Posterior cingulate gyrus (tissue), 11 donors: ENCODE results near the gene SLC50A1.

ENCODE experiments used
- DNase-seq, 10 donors: peaks; one replicate each; pipeline versions ENCODE4 v3.0.0 to v3.0.0-alpha.2; 2020 to 2021; ENCODE audit warnings: mixed read lengths in 3 of 10
- intact Hi-C: fragments of 100-400 bp; cut with DNase I; formaldehyde crosslinking; loops from one replicate; pipeline ENCODE4 v1.15.1; 2023

SLC50A1 gene

DNA sequence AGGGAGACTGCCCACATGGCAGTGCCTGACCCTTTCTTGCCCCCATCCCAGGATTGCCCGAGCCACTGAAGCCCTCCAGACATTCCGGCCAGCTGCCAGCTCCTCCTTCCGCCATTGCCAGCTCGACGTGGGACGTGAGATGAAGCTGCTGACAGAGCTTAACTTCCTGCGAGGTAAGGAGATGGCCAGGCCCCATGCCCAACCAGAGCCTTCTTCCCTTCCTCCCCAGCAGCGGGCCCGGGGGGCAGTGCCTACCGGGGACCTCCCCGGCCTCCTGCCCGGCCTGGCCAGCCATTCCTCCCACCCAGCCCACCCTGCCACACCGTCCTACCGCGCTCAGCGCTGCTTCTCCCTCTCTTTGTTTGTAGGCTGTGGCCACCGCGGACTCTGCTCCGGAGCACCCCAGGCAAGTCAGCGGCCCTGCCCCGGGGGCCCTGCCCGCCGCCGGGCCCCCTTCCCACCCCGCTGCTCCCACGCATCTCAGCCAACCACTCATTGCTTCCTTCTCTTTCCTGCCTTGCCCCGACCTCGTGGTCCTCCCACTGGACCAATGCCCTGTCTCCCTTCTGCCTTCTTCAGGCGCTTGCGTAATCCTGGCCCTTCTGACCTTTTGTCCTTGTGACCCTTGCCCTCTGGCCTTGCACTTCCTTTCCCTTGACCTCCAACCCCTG is 42.9 kb downstream of the SLC50A1 start:
- peak in 2 of 10 donors; percentile 54 to 56 for DNase-seq

DNA sequence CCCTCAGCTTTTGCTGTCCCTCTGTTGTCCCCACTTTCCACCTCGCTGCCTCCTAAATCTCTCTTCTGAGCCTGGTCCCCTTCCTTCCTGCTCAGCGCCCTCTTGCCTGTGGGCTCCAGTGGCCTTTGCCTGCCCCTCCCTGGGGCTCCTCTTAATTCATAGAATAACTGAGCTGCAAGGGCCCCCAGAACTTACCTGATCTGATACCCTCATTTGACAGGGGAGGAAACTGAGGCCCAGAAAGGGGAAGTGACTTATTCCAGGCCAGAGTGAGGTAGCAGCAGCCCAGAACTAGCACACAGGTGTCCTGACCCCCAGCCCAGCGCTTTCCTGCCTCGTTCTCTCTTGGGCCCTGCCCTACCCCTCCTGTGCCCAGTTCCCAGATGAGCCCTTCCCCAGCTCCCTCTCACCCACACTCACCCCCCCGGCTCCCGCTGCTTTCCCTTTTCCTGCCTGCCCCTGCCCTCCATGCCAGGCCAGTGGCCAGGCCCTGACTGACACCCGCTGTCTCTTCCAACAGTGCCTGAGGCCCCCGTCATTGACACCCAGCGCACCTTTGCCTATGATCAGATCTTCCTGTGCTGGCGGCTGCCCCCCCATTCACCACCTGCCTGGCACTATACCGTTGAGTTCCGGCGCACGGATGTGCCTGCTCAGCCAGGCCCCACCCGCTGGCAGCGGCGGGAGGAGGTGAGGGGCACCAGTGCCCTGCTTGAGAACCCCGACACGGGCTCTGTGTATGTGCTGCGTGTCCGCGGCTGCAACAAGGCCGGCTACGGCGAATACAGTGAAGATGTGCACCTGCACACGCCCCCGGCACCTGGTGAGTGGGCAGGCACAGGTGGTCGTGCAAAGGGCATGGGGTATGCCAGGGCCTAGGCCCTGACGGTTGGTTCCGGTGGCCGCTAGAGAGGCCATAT is 43.7 kb downstream of the SLC50A1 start:
- intact Hi-C loops, result no loop called here
- DNase-seq, result peak in 2 of 10 donors; percentile 59 to 63

More for the DNA sequence above, 42.9 kb downstream of the SLC50A1 start:
- intact Hi-C loops, result no loop called here

DNA sequence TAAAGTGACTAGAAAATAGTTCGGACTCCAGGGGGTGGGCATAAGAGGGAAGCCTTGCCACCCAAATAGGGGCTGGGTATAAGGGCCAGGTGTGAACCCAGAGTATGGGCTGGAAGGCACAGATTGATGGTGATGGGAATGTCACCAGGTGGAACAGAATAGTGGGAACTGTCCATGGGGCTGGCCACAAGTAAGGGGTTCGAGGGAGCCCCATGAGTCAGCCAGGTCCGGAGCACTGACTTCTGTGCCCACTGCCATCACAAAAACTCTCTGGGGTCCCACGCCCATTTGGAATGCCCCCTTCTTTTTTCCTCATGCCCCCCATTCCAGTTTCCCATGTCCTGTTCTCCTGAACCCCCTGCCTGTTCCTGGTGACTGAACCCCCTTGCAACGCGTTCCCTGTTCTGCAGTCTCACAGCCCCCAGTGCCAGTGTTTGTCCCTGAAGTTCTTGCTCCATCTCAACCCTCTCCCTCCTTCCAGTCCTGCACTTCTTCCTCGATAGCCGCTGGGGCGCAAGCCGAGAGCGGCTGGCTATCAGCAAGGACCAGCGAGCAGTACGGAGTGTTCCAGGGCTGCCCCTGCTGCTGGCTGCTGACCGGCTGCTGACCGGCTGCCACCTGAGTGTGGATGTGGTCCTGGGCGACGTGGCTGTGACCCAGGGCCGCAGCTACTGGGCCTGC is 45.9 kb downstream of the SLC50A1 start:
- peak in 2 of 10 donors; percentile 37 to 48 for DNase-seq
- intact Hi-C loops, result no loop called here

DNA sequence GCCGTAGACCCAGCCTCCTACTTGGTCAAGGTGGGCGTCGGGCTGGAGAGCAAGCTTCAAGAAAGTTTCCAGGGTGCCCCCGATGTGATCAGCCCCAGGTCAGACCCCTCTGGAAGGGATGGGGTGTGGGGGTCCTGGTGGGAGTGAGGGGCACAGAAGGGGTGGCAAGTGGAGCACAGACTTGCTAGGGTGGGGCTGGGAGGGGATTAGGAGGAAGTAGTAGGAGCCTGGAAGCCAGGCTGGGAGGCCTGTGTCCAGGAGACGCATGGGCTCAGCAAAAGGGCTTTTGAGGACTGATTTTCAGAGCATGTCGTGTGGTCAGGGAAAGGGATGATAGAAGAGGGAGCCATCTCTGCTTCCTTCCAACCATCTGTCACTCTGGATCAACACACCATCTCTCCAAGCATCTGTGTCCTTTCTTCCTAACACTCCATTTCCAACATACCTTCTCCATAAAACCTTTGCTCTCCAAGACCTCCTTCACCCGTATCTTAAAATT is 46.4 kb downstream of the SLC50A1 start:
- intact Hi-C loops, result no loop called here
- peak in 2 of 10 donors; percentile 35 to 44 for DNase-seq

DNA sequence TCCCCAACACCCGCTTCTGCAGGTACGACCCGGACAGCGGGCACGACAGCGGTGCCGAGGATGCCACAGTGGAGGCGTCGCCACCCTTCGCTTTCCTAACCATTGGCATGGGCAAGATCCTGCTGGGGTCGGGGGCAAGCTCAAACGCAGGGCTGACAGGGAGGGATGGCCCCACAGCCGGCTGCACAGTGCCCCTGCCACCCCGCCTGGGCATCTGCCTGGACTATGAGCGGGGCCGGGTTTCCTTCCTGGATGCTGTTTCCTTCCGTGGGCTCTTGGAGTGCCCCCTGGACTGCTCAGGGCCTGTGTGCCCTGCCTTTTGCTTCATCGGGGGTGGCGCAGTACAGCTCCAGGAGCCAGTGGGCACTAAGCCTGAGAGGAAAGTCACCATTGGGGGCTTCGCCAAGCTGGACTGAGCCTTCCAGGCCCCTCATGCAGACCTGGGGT is 48.1 kb downstream of the SLC50A1 start:
- DNase-seq, result peak in 3 of 10 donors; percentile 49 to 62 (median 49)
- intact Hi-C loops, result no loop called here

DNA sequence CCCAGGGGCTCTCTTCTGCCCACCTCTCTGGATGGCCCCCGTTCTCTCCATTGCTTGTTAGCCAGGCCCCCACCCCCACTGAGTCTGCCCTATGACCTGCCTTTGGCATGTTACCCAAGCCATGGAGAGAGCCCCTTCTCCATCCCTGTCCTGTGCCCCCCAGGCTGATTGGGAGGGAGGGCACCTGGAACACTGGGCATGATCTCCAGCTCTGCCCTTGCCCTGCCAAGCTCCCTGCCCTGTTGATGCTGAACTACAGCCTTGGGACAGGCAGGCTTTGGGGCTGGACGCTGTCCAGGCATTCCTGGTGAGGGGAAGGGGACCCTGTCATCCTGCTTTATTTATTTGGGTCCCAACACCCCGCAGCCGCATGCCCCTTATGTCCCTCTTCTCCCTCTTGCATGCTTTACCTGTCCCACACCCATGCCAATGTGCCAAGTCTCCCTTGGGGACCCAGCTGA is 48.7 kb downstream of the SLC50A1 start:
- peak in 4 of 10 donors; percentile 4 to 68 (median 64) for DNase-seq
- intact Hi-C loops, result no loop called here

DNA sequence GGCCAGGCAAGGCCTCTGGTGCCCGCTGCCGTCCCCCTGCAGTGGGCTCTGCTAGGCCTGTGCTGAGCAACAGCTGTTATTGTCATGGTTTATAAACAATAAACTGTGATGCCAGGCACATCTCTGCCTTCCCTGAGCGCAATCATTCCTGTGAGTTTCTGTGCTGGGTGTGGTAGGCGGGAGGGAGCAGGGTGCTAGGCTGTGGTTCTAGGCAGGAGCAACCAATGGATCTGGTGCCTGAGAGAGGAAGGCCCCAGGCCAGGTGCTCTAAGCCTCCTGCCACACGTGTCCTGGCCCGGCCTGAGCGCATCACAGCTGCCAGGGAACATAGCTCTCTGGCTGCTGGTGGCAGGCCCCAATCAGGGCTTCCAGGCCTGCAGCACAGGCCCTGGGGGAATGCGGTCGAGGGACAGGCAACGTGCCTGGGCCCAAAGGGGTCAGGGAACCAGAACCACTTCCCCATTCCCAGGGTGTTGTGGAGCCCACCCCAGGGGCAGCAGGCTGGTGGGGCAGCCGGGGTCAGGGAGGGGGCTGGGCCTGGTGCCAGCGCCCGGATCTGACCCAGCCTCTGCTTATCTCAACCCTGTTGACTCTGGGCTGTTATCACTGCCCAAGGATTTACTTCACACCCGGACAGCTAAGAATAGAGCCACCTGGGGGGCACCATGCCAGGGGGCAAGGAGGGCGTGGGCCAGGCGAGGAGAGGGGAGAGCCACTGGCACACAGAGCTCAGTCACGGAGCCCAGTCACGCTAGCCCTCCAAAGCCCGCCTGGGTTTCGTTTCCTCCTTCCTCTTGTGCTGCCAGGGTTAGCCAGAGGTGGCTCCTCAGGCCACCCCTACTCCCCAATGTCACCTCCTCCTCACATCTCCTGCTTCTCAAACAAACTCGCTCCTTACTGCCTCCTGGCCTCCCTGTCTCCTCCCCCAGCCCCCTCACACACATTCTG is 49.5 kb downstream of the SLC50A1 start:
- intact Hi-C loops, result no loop called here
- peak in 5 of 10 donors; percentile 4 to 77 (median 72) for DNase-seq

DNA sequence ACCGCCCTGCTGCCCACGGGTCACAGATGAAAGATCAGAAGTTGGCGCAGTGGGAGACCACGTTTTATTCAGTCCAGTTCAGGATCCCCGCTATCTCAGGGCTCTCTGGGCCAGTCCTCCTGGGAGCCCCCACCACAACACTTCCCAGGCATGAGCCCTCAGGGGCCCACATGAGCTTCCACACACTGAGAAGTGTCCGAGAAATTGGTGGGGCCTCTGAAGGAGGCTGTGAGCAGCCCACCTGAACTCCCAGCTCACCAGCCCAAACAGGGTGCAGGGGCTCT is 50.1 kb downstream of the SLC50A1 start:
- intact Hi-C loops, result no loop called here
- DNase-seq, result peak in 1 of 10 donors; percentile 35

DNA sequence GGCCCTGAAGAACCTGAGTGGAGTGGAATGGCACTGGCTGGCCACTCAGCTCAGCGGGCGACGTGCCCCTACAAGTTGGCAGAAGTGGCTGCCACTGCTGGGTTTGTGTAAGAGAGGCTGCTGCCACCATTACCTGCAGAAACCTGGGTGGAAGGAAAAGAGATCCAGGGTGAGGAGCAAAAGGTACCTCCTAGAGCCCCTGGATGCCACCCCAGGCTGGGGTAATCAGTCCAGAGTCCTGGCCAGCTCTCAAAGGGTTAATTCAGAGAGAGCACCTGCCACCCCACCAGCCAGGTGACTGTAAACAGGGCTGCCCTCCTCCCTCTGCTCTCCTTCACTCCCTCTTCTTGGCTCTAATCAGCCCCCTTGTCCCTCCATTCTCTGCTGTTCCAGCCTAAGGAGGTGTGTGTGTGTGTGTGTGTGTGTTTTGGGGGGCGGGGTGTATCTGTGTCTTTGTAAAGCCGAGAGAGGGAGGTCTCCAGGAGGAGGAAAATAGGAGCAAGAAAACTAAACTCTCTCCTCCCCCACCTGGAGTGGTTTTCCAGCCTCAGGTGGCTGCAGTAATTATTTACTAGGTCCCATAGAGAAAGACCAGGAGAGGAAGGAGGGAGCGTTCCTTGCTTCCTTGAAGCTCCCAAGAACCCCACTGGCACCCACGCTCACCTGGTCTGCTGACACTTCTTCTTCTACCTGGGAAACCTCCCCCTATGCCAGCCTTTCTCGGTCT is 50.6 kb downstream of the SLC50A1 start:
- intact Hi-C loops, result no loop called here
- DNase-seq, result peak in 2 of 10 donors; percentile 26 to 70

DNA sequence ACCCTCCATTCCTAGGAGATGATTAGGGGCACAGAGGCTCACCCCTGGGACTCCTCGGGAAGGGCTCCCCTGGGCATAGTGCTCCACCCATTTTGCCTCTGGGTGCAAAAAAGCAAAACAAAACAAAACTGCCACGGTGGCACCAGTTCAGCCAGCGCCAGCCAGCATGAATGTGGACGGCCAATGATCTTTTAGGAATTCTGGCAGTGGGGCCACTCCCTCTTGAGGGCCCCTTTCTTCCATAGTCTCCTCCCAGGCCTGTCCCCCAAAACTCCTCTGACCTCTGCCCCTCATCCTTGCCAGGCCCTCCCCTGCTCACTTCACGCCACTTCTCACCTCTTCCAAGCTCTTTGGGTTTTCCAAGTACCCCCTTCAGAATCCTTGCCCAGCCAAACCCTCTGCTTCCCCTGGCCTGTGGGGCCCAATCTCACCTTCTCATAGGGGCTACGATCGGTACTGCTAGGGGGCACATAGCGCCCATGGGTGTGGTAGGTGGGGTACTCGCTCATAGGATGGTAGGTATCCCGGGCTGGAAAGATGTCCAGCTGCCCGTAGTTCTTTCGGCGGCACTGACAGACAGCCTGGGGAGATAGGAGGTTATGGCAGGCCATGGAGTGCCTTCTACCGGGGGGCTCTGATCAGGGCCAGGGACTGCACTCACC is 51.3 kb downstream of the SLC50A1 start:
- intact Hi-C loops, result no loop called here
- DNase-seq, result peak in 2 of 10 donors; percentile 40 to 65

DNA sequence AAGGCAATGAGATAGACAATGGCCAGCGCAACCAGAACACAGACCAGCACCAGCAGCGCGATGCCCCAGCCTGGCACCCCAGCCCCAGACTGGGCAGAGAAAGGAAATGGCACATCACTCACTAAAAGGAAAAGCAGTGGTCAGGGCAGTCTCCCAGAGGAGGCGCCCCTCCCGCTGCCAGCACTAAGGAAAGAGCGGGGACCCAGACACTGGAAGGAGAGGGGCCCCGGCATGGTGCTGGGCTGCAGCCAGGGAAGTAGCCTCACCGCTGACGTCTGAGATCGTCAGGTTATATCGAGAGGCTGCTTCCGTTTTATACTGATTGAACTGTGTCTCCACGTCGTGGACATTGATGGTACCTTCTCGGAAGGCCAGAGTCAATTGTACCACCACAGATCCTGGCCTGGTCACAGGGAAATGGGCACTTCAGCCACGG is 51.8 kb downstream of the SLC50A1 start:
- intact Hi-C loops, result no loop called here
- peak in 3 of 10 donors; percentile 18 to 69 (median 27) for DNase-seq

DNA sequence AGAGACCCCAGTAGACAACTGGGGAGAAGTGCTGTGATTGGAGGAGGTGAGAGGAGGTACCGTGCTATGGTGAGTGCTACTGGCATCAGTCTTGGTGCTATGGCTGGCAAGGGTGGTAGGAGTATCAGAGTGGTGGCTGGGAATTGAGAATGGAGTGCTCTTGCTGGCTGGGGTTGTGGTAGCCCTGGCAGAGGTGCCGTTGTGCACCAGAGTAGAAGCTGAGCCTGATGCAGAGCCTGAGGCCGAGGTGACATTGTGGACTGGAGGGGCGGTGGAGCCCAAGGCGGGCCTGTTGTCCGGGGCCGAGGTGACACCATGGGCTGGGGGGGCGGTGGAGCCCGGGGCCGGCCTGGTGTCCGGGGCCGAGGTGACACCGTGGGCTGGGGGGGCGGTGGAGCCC is 52.6 kb downstream of the SLC50A1 start:
- DNase-seq, result peak in 1 of 10 donors; percentile 23
- intact Hi-C loops, result no loop called here
